Naive B cell (primary cell): ENCODE results near the gene PFN1. TPM values are rescaled to one million over a fixed set of nuclear protein-coding genes. Genes with fewer than 3 reads are reported as not detected.

Source experiments
- ATAC-seq, 2 donors: fragments of 150-1000 bp; cut with Tn5 transposase; 2 replicates each; pipeline ENCODE4 v1.10.0; 2021; ENCODE audit warnings: low read depth in 2 of 2, mild to moderate bottlenecking in 2 of 2, moderate library complexity in 2 of 2
- DNase-seq: peaks from one replicate; pipeline ENCODE4 v3.0.0; 2022
- H3K27ac Mint-ChIP-seq, 6 donors: one replicate each; pipeline ENCODE4 v1.8.0; 2020 to 2022; ENCODE audit warnings: mild to moderate bottlenecking in 6 of 6, mixed read lengths in 6 of 6, moderate library complexity in 5 of 6, inconsistent platforms in 2 of 6
- H3K27me3 Mint-ChIP-seq, 3 donors: one replicate each; pipeline ENCODE4 v1.8.0; 2021 to 2022; ENCODE audit warnings: mixed read lengths in 3 of 3, mild to moderate bottlenecking in 1 of 3
- H3K36me3 Mint-ChIP-seq, 2 donors: one replicate each; pipeline ENCODE4 v1.8.0; 2020 to 2022; ENCODE audit warnings: mixed read lengths in 2 of 2, inconsistent platforms in 1 of 2, mild to moderate bottlenecking in 1 of 2
- H3K4me1 Mint-ChIP-seq, 3 donors: one replicate each; pipeline ENCODE4 v1.8.0; 2020 to 2022; ENCODE audit warnings: mixed read lengths in 3 of 3, inconsistent platforms in 1 of 3, mild to moderate bottlenecking in 1 of 3, moderate library complexity in 1 of 3
- H3K4me3 Mint-ChIP-seq, 8 donors: one replicate each; pipeline ENCODE4 v1.8.0; 2020 to 2022; ENCODE audit warnings: mild to moderate bottlenecking in 8 of 8, mixed read lengths in 8 of 8, moderate library complexity in 8 of 8, inconsistent platforms in 2 of 8
- H3K9me3 Mint-ChIP-seq, 7 donors: one replicate each; pipeline ENCODE4 v1.8.0; 2020 to 2022; ENCODE audit warnings: mixed read lengths in 7 of 7, mild to moderate bottlenecking in 5 of 7, inconsistent platforms in 2 of 7, moderate library complexity in 1 of 7
- polyA plus RNA-seq, 6 donors: library from polyadenylated mRNA; unstranded; fragments of 300-500 nt; fragmentation: Illumina TruSeq; gene quantifications; one replicate each; pipeline ENCODE4 v1.2.3, GENCODE V29; 2021; ENCODE audit warnings: low read depth in 6 of 6

The PFN1 gene
- 1,000 to 10,000 TPM; 1,151 to 1,601 (median 1,370) TPM for polyA plus RNA-seq

DNA sequence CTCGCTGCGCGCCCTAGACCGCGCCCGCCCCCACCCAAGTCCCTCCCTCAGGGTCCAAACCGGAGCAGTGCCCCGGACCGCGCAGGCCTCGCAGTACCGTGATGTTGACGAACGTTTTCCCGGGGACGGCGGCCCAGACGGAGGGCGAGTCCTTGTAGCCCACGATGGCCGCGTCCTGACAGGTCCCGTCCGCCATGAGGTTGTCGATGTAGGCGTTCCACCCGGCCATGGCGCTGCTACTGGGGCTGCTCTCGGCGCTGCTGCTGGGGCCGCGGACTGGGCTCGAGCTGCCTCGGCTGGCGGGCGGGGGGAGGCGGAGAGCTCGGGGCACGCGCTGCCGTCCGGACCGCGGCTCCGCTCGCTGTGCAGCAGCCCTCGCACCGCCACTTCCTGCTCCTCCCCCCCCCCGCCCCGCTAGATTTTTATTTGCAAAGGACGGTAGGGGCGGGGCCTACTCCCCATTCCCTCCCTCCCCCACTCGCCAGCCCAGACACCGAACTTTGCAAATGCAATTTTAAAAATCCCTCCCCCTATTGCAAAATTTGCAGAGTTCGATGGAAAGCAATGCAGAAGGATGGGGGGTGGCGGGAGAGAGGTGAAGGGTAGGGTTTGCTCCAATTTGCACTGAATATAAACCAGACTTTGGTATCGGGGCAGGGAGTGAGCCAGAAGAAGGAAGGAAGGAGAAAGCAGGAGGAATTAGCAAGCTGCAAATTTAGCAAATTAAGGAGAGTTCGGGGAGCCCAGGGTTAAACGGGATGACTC, at the start of gene PFN1:
Gene PFN1 (minus strand): TSS at position 365 of the 765 bp plus-strand sequence. CDS start 136 bp downstream, at position 229.
- ATAC-seq = peak; percentile 45 to 52
- Mint-ChIP-seq H3K27ac (peak within 1 kb of the TSS; percentile 98 to 100 (median 98)), H3K4me3 (peak within 1 kb of the TSS; percentile 97 to 100 (median 99)), H3K27me3 (no peaks in the 10 kb centered on the region), H3K36me3 (peaks cover 14 to 28% of the 10 kb centered on the region in 2 donors), H3K9me3 (no peaks in the 10 kb centered on the region), H3K4me1 (peaks cover 47 to 51% (median 50%) of the 10 kb centered on the region in 3 donors)
- DNase-seq = peak; percentile 88

DNA sequence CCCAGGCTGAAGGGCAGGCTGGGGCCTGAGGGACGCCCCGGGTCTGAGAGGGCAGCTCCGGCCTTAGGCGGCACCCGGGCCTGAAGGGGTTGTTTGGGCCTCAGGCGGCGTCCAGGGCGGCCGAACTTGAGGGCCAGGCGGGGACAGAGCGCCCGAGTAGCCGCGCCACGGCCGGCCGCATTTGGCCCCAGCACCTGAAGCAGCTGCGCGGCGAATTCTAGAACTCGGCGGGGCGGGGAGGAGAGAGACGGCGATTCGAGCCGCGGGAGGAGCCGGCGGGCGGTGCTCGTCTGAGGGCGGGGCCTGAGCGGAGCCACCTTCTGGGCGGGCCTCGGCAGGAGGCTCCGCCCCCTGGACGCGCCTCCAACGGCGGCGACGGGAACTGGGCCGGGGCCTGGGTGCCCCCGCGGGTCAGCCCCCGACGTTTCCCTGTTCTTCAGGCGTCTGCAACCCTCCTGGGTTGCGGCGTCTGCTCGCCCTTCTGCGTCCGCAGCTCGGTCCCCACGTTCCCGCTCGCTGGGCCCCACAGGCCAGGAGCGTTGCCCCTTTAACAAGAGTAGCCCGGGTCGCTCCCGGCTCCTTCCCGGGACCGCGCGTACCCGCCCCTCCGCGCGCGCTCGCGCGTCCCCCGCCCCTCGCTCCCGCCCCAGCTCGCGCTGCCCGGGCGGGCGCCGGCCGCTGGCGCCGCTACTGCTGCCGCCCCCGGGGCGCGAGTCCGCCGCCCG, 49.1 kb upstream of the PFN1 start, which contains the start of the genes INCA1 and KIF1C:
Gene INCA1 (minus strand): TSS at position 221 of the 725 bp plus-strand sequence. CDS start 3,085 bp downstream, outside the sequence.
Gene KIF1C (plus strand): TSS at position 649 of the 725 bp plus-strand sequence. CDS start 2,297 bp downstream, outside the sequence.
- peak; percentile 91 to 93 for ATAC-seq
- Mint-ChIP-seq H3K4me3 (peak within 1 kb of the TSS; percentile 79 to 93 (median 86)), H3K4me1 (peaks cover 23 to 30% (median 28%) of the 10 kb centered on the region in 3 donors)

GRCh38 chr17:4994081-4994595, 45.8 kb upstream of the PFN1 start:
- no peaks in the 10 kb centered on the region for H3K9me3 Mint-ChIP-seq
- DNase-seq (no peak), ATAC-seq (no peak)
- H3K4me3 Mint-ChIP-seq = peak overlapping the region in 1 of 8 donors; percentile 7
- peaks cover 22 to 25% (median 25%) of the 10 kb centered on the region in 3 donors for H3K4me1 Mint-ChIP-seq
- H3K27me3 Mint-ChIP-seq = peaks cover 0 to 13% (median 0%) of the 10 kb centered on the region in 3 donors
- H3K36me3 Mint-ChIP-seq = no peaks in the 10 kb centered on the region
- no peak overlapping the region for H3K27ac Mint-ChIP-seq

More for the DNA sequence above, 49.1 kb upstream of the PFN1 start, which contains the start of the genes INCA1 and KIF1C:
- peak; percentile 91 for DNase-seq
- peaks cover 0 to 4% of the 10 kb centered on the region in 2 donors for H3K36me3 Mint-ChIP-seq
- H3K27ac Mint-ChIP-seq = peak within 1 kb of the TSS in 4 of 6 donors; percentile 29 to 93 (median 66)
- peaks cover 0 to 13% (median 3%) of the 10 kb centered on the region in 3 donors for H3K27me3 Mint-ChIP-seq
- no peaks in the 10 kb centered on the region for H3K9me3 Mint-ChIP-seq

DNA sequence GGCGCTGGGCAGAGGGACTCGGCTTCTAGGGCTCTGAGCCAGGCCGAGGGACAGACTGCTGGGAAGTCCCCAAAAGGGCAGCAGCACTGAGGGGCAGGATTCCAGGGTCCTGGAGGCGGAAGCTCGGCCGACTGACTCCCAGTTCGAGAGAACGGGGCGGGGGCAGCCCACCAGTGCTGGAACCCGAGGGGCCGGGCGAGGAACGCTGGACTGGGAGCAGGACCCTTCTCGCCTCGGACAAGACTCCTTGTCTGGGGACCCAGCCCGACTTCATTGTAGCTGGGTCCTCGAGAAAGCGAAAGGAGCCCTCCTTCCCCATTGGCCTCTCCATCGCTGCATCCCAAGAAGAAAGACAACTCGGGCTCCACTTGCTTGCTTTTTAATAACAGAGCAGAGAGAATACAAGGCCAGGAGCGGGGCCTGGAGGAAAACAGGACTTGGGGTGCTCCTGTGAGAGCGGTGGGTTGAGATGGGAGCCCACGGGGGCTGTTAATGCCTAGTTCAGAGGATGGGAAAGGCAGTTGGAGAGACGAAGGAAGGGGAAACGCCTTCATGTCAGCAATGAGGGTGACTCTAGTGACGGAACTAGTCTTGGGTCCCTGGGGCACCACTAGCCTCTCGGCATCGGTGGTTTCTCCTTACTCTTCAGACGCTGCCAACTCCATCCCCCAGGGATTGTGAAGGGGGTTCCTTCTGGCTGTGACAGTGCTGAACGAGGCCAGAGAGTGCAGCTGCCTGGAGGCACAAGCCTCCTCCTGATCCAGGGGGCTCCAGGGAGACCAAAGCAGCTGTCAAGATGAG, 39.6 kb upstream of the PFN1 start:
- no peak for DNase-seq
- Mint-ChIP-seq H3K9me3 (no peaks in the 10 kb centered on the region), H3K36me3 (peaks cover 0 to under 1% of the 10 kb centered on the region in 2 donors), H3K4me3 (peak overlapping the region; percentile 83 to 96 (median 94)), H3K27me3 (no peaks in the 10 kb centered on the region), H3K27ac (peak overlapping the region; percentile 92 to 96 (median 96)), H3K4me1 (peaks cover 40 to 41% (median 40%) of the 10 kb centered on the region in 3 donors)
- peak; percentile 44 to 62 for ATAC-seq

GRCh38 chr17:4986951-4987766, 38.8 kb upstream of the PFN1 start, which contains the start of gene CAMTA2:
CAMTA2 (minus strand) TSS chr17:4987675; CDS start chr17:4986222, 1,453 bp downstream.
- Mint-ChIP-seq H3K4me1 (peaks cover 44 to 48% (median 46%) of the 10 kb centered on the region in 3 donors), H3K27me3 (no peaks in the 10 kb centered on the region), H3K9me3 (no peaks in the 10 kb centered on the region), H3K36me3 (peaks cover 3 to 8% of the 10 kb centered on the region in 2 donors), H3K27ac (peak within 1 kb of the TSS; percentile 92 to 96 (median 96)), H3K4me3 (peak within 1 kb of the TSS; percentile 83 to 96 (median 94))
- peak; percentile 81 for ATAC-seq
- peak; percentile 85 for DNase-seq

GRCh38 chr17:4986403-4986802, 38.1 kb upstream of the PFN1 start:
- Mint-ChIP-seq H3K4me3 (peak overlapping the region; percentile 83 to 96 (median 94)), H3K4me1 (peaks cover 50 to 55% (median 53%) of the 10 kb centered on the region in 3 donors), H3K36me3 (peaks cover 4 to 16% of the 10 kb centered on the region in 2 donors), H3K27me3 (no peaks in the 10 kb centered on the region), H3K9me3 (no peaks in the 10 kb centered on the region), H3K27ac (peak overlapping the region in 5 of 6 donors; percentile 65 to 96 (median 91))
- ATAC-seq (no peak), DNase-seq (no peak)

DNA sequence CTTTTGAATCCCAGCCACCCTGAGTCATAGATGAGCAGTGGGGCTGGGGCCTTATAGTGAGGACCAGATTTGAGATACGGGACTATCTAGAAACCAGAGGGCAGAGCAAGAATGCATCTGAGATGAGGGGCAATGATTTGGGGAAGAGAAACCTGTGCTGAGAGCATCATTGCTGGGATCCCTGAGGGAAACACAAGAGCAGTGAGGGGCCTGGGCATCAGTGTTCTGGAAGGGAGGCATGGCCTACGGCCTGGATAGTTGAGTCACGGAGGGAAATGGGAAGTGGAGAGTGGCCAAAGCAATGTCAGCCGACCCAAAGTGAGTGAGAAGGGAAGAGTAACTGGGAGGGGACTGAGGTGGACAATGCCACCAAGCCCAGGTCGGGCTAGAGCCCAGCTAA, 34.0 kb upstream of the PFN1 start:
- H3K4me1 Mint-ChIP-seq = peaks cover 54 to 61% (median 60%) of the 10 kb centered on the region in 3 donors
- ATAC-seq (no peak), DNase-seq (no peak)
- H3K27me3 Mint-ChIP-seq = no peaks in the 10 kb centered on the region
- peaks cover 9 to 24% of the 10 kb centered on the region in 2 donors for H3K36me3 Mint-ChIP-seq
- no peaks in the 10 kb centered on the region for H3K9me3 Mint-ChIP-seq
- peak overlapping the region in 3 of 8 donors; percentile 15 to 68 (median 67) for H3K4me3 Mint-ChIP-seq
- H3K27ac Mint-ChIP-seq = peak overlapping the region in 5 of 6 donors; percentile 16 to 92 (median 81)

DNA sequence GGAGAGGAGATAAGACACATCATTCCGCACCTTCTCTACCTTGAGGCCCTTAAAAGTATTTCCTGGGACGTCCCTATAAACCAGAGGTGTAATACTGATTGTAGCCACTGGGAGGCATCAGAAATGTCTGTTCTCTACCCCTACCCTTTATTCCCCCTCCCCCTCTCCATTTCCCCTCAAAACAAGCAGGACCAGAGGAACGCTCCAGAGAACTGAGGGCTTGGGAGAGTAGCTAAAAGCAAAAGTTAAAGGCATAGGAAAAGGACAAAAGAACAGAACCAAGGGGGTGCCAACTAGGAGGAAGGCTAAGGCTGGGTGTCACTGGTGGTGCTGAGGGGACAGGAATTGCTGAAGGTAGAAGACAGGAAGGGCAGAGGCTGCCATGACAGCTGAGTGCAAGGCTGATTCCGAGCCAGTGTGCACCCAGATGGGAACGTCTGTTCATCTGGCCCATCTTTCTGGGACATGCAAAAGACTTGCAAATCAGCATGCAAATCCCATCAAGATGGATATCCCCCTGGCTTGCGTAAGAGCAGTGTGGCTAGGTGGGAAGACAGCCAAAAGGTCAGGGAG, 32.4 kb upstream of the PFN1 start:
- DNase-seq (no peak), ATAC-seq (peak; percentile 49 to 54)
- Mint-ChIP-seq H3K4me1 (peaks cover 42 to 50% (median 45%) of the 10 kb centered on the region in 3 donors), H3K36me3 (peaks cover 9 to 26% of the 10 kb centered on the region in 2 donors), H3K27me3 (no peaks in the 10 kb centered on the region), H3K4me3 (peak overlapping the region in 3 of 8 donors; percentile 1 to 88 (median 7)), H3K27ac (peak overlapping the region in 5 of 6 donors; percentile 26 to 89 (median 79)), H3K9me3 (no peaks in the 10 kb centered on the region)

GRCh38 chr17:4978726-4979125, 30.4 kb upstream of the PFN1 start:
- H3K9me3 Mint-ChIP-seq = no peaks in the 10 kb centered on the region
- peaks cover 46 to 52% (median 48%) of the 10 kb centered on the region in 3 donors for H3K4me1 Mint-ChIP-seq
- peak overlapping the region in 6 of 8 donors; percentile 18 to 62 (median 46) for H3K4me3 Mint-ChIP-seq
- H3K27me3 Mint-ChIP-seq = no peaks in the 10 kb centered on the region
- H3K27ac Mint-ChIP-seq = peak overlapping the region in 4 of 6 donors; percentile 43 to 85 (median 67)
- H3K36me3 Mint-ChIP-seq = peaks cover 9 to 45% of the 10 kb centered on the region in 2 donors
- peak; percentile 80 to 90 for ATAC-seq
- no peak for DNase-seq

DNA sequence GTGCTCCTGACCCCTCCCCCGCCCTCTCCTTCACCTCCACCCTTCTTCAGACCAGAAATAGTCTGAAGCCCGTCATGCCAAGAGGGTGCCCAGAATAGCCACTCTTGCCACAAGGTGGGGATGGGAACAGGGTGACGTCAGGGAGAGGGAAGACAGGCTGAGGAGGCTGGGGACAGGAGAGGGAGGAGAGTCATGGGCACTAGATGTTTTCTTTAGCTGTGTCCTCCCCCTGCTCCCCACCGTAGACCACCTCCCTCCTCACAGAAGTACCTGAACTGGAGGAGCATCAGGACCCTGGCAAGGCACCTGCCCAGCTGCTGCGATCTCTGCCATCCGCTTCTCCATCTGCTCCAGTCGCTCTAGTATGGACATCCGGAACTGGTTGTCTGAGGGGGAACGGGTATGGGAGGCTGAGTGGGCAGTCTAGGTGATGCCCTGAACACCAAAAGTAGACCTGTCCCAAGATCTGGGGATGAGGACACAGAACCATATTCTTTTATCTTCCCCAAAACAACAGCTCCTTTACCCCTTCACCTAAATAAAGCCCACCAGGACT, 25.9 kb upstream of the PFN1 start:
- Mint-ChIP-seq H3K27me3 (no peaks in the 10 kb centered on the region), H3K4me1 (peaks cover 14 to 35% (median 21%) of the 10 kb centered on the region in 3 donors), H3K9me3 (no peaks in the 10 kb centered on the region), H3K36me3 (peaks cover 0 to 29% of the 10 kb centered on the region in 2 donors), H3K4me3 (no peak overlapping the region), H3K27ac (no peak overlapping the region)
- DNase-seq = no peak
- ATAC-seq = no peak
